CD14-positive monocyte (primary cell): ENCODE results near the gene F7. TPM values are rescaled to one million over a fixed set of nuclear protein-coding genes. Genes with fewer than 3 reads are reported as not detected.

Experiments
- DNase-seq, 3 donors: peaks; one replicate each; pipeline ENCODE4 v3.0.0-alpha.2; 2011 to 2022
- H2AFZ ChIP-seq: 2 replicates; pipeline ENCODE4 v1.6.0; 2012; ENCODE audit warnings: mild to moderate bottlenecking, low read depth, low read length, inconsistent platforms; ENCODE audit not compliant: insufficient read depth, poor library complexity, severe bottlenecking
- H3K27ac ChIP-seq, 2 donors: 1 replicate in 1 of 2; 2 replicates in 1 of 2; pipeline ENCODE4 v1.5.1; 2012 to 2013; ENCODE audit warnings: low read length in 2 of 2, control low read depth in 1 of 2, inconsistent platforms in 1 of 2, low read depth in 1 of 2, mild to moderate bottlenecking in 1 of 2
- H3K27me3 ChIP-seq, 2 donors: one replicate each; pipeline versions ENCODE4 v1.6.0 to v1.6.1; 2011 to 2013; ENCODE audit warnings: low read length in 2 of 2; ENCODE audit not compliant: control insufficient read depth in 2 of 2, insufficient read depth in 2 of 2
- H3K36me3 ChIP-seq, 2 donors: replicated peaks in 1 of 2; 1 replicate in 1 of 2; 2 replicates in 1 of 2; pipeline versions ENCODE4 v1.5.1 to v1.6.1; 2012 to 2013; ENCODE audit warnings: low read length in 2 of 2, control low read depth in 1 of 2, inconsistent platforms in 1 of 2, mild to moderate bottlenecking in 1 of 2; ENCODE audit not compliant: insufficient read depth in 2 of 2, control insufficient read depth in 1 of 2
- H3K4me1 ChIP-seq, 2 donors: 1 replicate in 1 of 2; 2 replicates in 1 of 2; pipeline versions ENCODE4 v1.5.1 to v1.6.1; 2012 to 2013; ENCODE audit warnings: low read length in 2 of 2, control low read depth in 1 of 2, inconsistent platforms in 1 of 2, mild to moderate bottlenecking in 1 of 2, moderate library complexity in 1 of 2; ENCODE audit not compliant: insufficient read depth in 2 of 2, control insufficient read depth in 1 of 2
- H3K4me2 ChIP-seq: replicated peaks from 2 replicates; pipeline ENCODE3; 2012; ENCODE audit warnings: low read length, moderate library complexity, mild to moderate bottlenecking; ENCODE audit not compliant: poor library complexity, severe bottlenecking; ENCODE audit errors: extremely low read depth
- H3K4me3 ChIP-seq, 3 experiments: fragments of 200-600 bp in 1 of 3; sonication (generic) in 1 of 3; replicated peaks in 1 of 3; 1 replicate in 2 of 3; 2 replicates in 1 of 3; pipeline ENCODE4 v1.5.1; 2011 to 2013; ENCODE audit warnings: low read length in 3 of 3, mild to moderate bottlenecking in 3 of 3, control low read depth in 2 of 3, low read depth in 2 of 3, inconsistent platforms in 1 of 3, moderate library complexity in 1 of 3
- H3K79me2 ChIP-seq: 2 replicates; pipeline ENCODE4 v1.6.0; 2012; ENCODE audit warnings: mild to moderate bottlenecking, control low read depth, inconsistent platforms, low read length, moderate library complexity; ENCODE audit not compliant: insufficient read depth
- H3K9ac ChIP-seq: 2 replicates; pipeline ENCODE4 v1.6.0; 2017; ENCODE audit warnings: low read length, mild to moderate bottlenecking; ENCODE audit not compliant: insufficient read depth, poor library complexity, severe bottlenecking
- H3K9me3 ChIP-seq, 2 donors: replicated peaks in 1 of 2; 1 replicate in 1 of 2; 2 replicates in 1 of 2; pipeline versions ENCODE4 v1.5.1 to v1.6.1; 2012 to 2013; ENCODE audit warnings: low read length in 2 of 2, control low read depth in 1 of 2; ENCODE audit not compliant: control insufficient read depth in 1 of 2, insufficient read depth in 1 of 2
- H4K20me1 ChIP-seq: 2 replicates; pipeline ENCODE4 v1.6.0; 2012; ENCODE audit warnings: mild to moderate bottlenecking, low read length, control low read depth, moderate library complexity; ENCODE audit not compliant: insufficient read depth
- H3K27ac Mint-ChIP-seq, 7 donors: one replicate each; pipeline ENCODE4 v1.8.0; 2020; ENCODE audit warnings: mild to moderate bottlenecking in 7 of 7, mixed read lengths in 7 of 7, moderate library complexity in 6 of 7, inconsistent platforms in 2 of 7
- H3K27me3 Mint-ChIP-seq, 3 donors: one replicate each; pipeline ENCODE4 v1.8.0; 2021 to 2022; ENCODE audit warnings: low read depth in 3 of 3, mild to moderate bottlenecking in 3 of 3, mixed read lengths in 3 of 3, moderate library complexity in 3 of 3, inconsistent platforms in 1 of 3
- H3K36me3 Mint-ChIP-seq, 2 donors: one replicate each; pipeline ENCODE4 v1.8.0; 2020; ENCODE audit warnings: mixed read lengths in 2 of 2, inconsistent platforms in 1 of 2, mild to moderate bottlenecking in 1 of 2
- H3K4me1 Mint-ChIP-seq: one replicate; pipeline ENCODE4 v1.8.0; 2020; ENCODE audit warnings: mild to moderate bottlenecking, mixed read lengths
- H3K4me3 Mint-ChIP-seq, 2 donors: one replicate each; pipeline ENCODE4 v1.8.0; 2020; ENCODE audit warnings: mild to moderate bottlenecking in 2 of 2, mixed read lengths in 2 of 2, moderate library complexity in 1 of 2
- H3K9me3 Mint-ChIP-seq, 7 donors: one replicate each; pipeline ENCODE4 v1.8.0; 2020 to 2022; ENCODE audit warnings: mixed read lengths in 7 of 7, mild to moderate bottlenecking in 6 of 7, moderate library complexity in 6 of 7, inconsistent platforms in 2 of 7
- WGBS: methylation state at CpG from one replicate; pipeline ENCODE4 v1.1.5; 2013; ENCODE audit warnings: missing lambda C conversion rate; ENCODE audit not compliant: insufficient coverage; 5-methylcytosine and 5-hydroxymethylcytosine counted together
- intact Hi-C, 2 donors: fragments of 100-400 bp; cut with micrococcal nuclease; formaldehyde crosslinking; loops; one replicate each; pipeline versions ENCODE4 v1.15.0 to v1.15.1; 2023
- polyA plus RNA-seq, 3 donors: library from polyadenylated mRNA; depleted of rRNA in 1 of 3; unstranded in 2 of 3; stranded (reverse) in 1 of 3; fragments of 300-500 nt in 2 of 3; fragments of >200 nt in 1 of 3; fragmentation: Illumina TruSeq in 2 of 3; gene quantifications; 1 replicate in 2 of 3; 2 replicates in 1 of 3; pipeline ENCODE4 v1.2.3, GENCODE V29; 2012 to 2021
- TF ChIP-seq, protein P1 (sequence below): fragments of 200-600 bp; IDR thresholded peaks from one replicate; pipeline ENCODE4 v1.8.0; 2022; ENCODE audit warnings: antibody characterized with exemption, mild to moderate bottlenecking

Gene F7
- polyA plus RNA-seq, 3 donors: not detected

DNA sequence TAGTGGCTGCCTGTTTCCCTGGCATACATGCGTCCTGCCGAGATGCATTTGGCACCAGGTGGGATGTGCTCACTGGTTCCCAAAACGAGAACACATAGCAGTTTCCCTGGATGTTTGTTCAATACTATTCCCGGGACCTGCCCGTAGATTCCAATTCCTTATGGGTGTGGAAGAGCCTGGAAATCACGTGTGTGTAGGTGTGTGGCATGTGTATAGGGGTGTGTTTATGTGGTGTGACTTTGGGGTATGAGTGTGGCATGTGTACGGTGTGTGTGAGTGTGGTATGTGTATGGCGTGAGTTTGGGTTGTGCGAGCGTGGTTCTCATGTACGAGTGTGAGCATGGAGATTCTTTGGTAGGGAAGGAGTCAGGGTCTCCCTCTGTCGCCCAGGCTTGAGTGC lies 2.9 kb upstream of the F7 start:
- H3K27ac Mint-ChIP-seq: no peak overlapping the region
- WGBS: 93% methylated on average over 10 of the region's 12 CpGs

GRCh38 chr13:113103646-113104045 lies 1.9 kb upstream of the F7 start:
- WGBS: 89% methylated on average over 8 of the region's 9 CpGs
- Histone ChIP-seq H3K79me2 (no peaks in the 10 kb centered on the region), H3K4me2 (no peak overlapping the region), H3K9ac (no peak overlapping the region), H2AFZ (no peak overlapping the region), H3K9me3 (peaks cover 1 to 8% of the 10 kb centered on the region in 2 donors), H3K27me3 (no peaks in the 10 kb centered on the region), H3K4me1 (no peaks in the 10 kb centered on the region), H4K20me1 (no peaks in the 10 kb centered on the region), H3K27ac (no peak overlapping the region), H3K36me3 (no peaks in the 10 kb centered on the region), H3K4me3 (no peak overlapping the region)
- Mint-ChIP-seq H3K9me3 (peaks cover 0 to 4% (median 2%) of the 10 kb centered on the region in 7 donors), H3K4me1 (no peaks in the 10 kb centered on the region), H3K27me3 (peaks cover 0 to 7% (median 4%) of the 10 kb centered on the region in 3 donors), H3K36me3 (no peaks in the 10 kb centered on the region), H3K4me3 (no peak overlapping the region), H3K27ac (no peak overlapping the region)
- no peak for DNase-seq
- TF ChIP-seq, protein P1, sequence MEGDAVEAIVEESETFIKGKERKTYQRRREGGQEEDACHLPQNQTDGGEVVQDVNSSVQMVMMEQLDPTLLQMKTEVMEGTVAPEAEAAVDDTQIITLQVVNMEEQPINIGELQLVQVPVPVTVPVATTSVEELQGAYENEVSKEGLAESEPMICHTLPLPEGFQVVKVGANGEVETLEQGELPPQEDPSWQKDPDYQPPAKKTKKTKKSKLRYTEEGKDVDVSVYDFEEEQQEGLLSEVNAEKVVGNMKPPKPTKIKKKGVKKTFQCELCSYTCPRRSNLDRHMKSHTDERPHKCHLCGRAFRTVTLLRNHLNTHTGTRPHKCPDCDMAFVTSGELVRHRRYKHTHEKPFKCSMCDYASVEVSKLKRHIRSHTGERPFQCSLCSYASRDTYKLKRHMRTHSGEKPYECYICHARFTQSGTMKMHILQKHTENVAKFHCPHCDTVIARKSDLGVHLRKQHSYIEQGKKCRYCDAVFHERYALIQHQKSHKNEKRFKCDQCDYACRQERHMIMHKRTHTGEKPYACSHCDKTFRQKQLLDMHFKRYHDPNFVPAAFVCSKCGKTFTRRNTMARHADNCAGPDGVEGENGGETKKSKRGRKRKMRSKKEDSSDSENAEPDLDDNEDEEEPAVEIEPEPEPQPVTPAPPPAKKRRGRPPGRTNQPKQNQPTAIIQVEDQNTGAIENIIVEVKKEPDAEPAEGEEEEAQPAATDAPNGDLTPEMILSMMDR: no peak
- intact Hi-C loops: no loop called here

More for the DNA sequence above, 2.9 kb upstream of the F7 start:
- Histone ChIP-seq H4K20me1 (no peaks in the 10 kb centered on the region), H3K36me3 (no peaks in the 10 kb centered on the region), H3K27me3 (no peaks in the 10 kb centered on the region), H3K4me2 (no peak overlapping the region), H3K9ac (no peak overlapping the region), H3K4me3 (no peak overlapping the region), H3K4me1 (no peaks in the 10 kb centered on the region), H3K79me2 (no peaks in the 10 kb centered on the region), H2AFZ (no peak overlapping the region), H3K9me3 (peaks cover 0 to 5% of the 10 kb centered on the region in 2 donors), H3K27ac (no peak overlapping the region)
- intact Hi-C loops: no loop called here
- Mint-ChIP-seq H3K4me1 (no peaks in the 10 kb centered on the region), H3K36me3 (no peaks in the 10 kb centered on the region), H3K9me3 (peaks cover 0 to 3% (median 0%) of the 10 kb centered on the region in 7 donors), H3K4me3 (no peak overlapping the region), H3K27me3 (peaks cover 0 to 5% (median 4%) of the 10 kb centered on the region in 3 donors)
- TF ChIP-seq, protein P1: no peak
- no peak for DNase-seq
